GM12801 (cell line): ENCODE data around the gene MRPL9.

Source experiments
- CTCF ChIP-seq: IDR thresholded peaks from one replicate; pipeline ENCODE4 v1.5.1; 2011; ENCODE audit warnings: control low read depth; ENCODE audit not compliant: insufficient read length; ENCODE audit errors: extremely low read depth

MRPL9 gene

GRCh38 chr1:151733126-151733525, 30.2 kb downstream of the MRPL9 start:
- TF ChIP-seq CTCF: no peak

- TF ChIP-seq CTCF: no peak
Measured at GRCh38 chr1:151729966-151730291, 33.4 kb downstream of the MRPL9 start.

GRCh38 chr1:151729157-151729965, 33.9 kb downstream of the MRPL9 start:
- TF ChIP-seq CTCF: no peak

- no peak for TF ChIP-seq CTCF
Measured at GRCh38 chr1:151728151-151729054, 34.9 kb downstream of the MRPL9 start.

GRCh38 chr1:151723726-151724370, 39.4 kb downstream of the MRPL9 start:
- no peak for TF ChIP-seq CTCF

GRCh38 chr1:151721788-151722510, 41.3 kb downstream of the MRPL9 start:
- no peak for TF ChIP-seq CTCF
